ENCODE data around the gene GPR61. TPM values are rescaled to one million over a fixed set of nuclear protein-coding genes. Genes with fewer than 3 reads are reported as not detected.
A peak's percentile ranks its signal among the peaks of the same experiment; 100 is the strongest.

The GPR61 gene
- polyA plus RNA-seq (ENCODE audit: insufficient read length): 1.1 TPM
- long read RNA-seq, donor 1: 0 reads
- long read RNA-seq, donor 2: 0 reads
- long read RNA-seq, donor 3: 0 reads
- long read RNA-seq, donor 4: 0 reads
- long read RNA-seq, donor 5: 0 reads
- long read RNA-seq, donor 6: 0 reads
- long read RNA-seq, donor 7: 0 reads
- long read RNA-seq, donor 8: 0 reads

DNA sequence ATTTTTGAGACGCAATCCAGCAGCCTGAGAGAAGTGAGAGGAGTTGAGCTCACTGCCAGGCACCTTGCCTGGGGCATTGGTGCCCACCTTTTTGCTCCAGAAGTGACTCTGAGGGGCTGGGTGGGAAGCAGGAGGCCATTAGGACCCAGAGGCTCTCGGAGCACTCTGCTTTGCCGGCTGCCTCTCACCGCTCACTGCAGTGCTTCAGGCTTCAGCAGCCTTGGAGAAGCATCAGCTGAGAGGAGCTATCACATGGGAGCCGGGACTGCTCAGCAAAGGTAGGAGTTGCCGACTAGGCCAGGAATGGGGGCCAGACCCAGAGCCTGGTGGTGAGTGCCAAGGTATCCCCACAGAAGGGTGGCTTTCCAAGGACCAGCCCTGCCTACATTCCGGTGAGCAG is at the start of gene GPR61:
GPR61 (plus strand) TSS at position 197 of the 400 bp plus-strand sequence. CDS start 3,151 bp downstream, outside the sequence.
- no peak for DNase-seq

- no peak for DNase-seq
These were observed 49.4 kb upstream of the GPR61 start for GRCh38 chr1:109490029-109490933.

GRCh38 chr1:109490934-109491302 is 48.8 kb upstream of the GPR61 start:
- DNase-seq: no peak

GRCh38 chr1:109491372-109491771 is 48.3 kb upstream of the GPR61 start:
- no peak for DNase-seq

- no peak for DNase-seq
These were observed 46.9 kb upstream of the GPR61 start for GRCh38 chr1:109492779-109493178.

GRCh38 chr1:109493227-109493626 is 46.4 kb upstream of the GPR61 start:
- no peak for DNase-seq

GRCh38 chr1:109493805-109494539 is 45.7 kb upstream of the GPR61 start, which contains the start of gene CYB561D1:
Gene CYB561D1 (plus strand): TSS chr1:109494094. CDS start chr1:109494140, 46 bp downstream.
- DNase-seq: peak; percentile 84

- DNase-seq: no peak
These were observed 43.9 kb upstream of the GPR61 start for GRCh38 chr1:109495738-109496137.

DNA sequence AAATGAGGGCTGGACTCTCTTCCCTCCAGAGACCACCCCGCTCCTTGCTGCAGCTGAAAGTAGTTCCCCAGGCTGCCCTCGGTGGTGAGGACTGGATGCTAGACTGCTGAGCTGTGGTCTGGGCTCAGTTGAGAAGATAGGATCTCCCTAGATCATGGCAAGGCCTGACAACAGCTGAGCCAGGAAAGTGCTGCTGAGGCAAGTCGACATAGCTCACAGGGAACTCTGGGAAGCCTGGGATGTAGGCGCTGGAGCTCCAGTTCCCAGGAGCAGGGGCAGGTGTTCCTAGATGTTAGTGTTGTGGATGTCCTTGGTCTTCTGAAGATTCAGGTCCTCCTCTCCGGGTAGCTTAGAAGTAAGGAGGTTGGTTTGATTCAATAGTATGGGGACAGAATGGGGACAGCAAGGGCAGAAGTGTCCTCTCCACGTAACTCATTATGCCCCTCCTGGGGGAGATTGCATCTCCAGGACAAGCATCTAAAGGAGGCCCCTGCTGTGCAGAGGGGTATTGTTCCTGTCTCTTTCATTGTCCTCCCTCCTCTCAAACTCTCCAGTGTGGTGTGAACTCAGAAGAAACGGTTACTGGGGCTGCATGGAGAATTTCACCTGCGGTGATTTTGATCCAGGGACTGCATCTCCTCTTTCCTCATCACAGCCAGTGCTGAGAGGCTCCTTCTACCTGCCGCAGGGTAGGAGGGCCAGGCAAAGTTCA is 42.1 kb upstream of the GPR61 start:
- no peak for DNase-seq

DNA sequence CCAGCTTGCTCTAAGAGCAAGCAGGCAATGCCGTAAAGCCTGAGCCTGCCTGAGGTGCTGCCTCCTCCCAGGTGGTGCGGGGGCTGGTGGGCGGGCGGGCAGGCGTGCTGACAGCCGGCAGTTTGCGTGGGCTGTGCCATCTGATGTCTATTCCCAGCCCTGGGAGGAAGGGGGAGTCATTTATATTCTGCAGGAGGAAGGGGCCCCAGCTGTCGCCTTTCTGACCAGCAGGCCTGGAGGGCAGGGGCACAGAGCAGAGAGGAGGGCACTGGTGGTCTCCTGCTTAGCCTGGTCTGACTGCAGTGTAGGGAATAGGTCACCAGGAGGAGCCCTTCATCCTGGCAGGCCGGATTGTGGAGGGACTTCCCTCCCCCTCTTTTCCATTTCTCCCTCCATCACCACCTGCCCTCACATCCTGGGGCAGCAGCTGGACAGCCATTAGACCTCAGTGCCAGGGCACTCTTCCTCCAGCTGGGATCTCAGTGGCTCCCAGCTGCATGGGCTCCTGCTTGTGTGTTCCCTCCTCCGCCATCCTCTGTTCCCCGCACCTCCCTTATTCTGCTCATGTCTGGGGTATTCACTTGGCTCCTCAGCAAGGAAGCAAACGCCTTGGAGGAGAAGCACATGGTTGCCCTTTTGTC is 41.4 kb upstream of the GPR61 start:
- peak; percentile 76 for DNase-seq

GRCh38 chr1:109499081-109499480 is 40.6 kb upstream of the GPR61 start:
- DNase-seq: no peak

DNA sequence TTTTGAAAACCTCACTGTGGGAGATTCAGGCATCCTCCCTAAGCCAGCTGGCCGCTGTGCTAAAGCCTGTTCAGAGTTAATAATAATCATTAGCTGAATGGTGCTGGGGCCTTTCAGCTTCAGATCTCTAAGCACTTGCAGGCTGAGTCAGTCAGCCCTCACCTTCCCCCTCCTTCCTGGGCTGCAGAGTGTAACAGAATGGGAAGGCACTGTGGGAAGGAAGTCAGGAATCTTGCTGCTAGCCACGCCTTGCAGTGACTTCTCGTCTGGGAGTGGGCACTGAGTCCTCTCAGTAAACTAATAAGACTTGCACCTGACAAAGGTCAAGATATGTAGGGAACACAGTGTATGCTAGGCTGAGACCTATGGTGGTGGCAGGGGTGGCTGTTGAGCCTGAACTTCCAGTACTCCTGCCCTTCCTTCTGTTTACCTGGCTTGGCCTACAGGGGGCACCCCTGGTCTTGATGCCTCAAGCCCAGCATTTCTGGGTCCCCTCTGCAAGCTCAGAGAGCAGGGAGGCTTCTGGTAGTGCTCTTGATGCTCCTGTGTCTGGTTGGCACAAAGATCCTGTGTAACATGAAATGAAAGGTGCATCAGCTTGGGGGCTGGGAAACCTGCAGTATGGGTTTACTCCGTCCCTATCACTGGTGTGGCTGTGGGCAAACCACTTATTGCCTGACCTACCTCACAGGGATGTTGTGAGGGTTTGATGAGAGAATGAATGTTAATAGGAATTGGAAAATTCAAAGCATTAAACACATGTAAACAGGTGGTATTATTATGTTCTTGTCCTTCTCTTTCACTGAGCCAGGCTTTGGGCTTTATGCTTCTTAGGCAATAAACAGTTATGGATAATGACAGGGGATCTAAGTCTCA is 39.8 kb upstream of the GPR61 start:
- no peak for DNase-seq

GRCh38 chr1:109500941-109501381 is 38.7 kb upstream of the GPR61 start:
- DNase-seq: no peak

DNA sequence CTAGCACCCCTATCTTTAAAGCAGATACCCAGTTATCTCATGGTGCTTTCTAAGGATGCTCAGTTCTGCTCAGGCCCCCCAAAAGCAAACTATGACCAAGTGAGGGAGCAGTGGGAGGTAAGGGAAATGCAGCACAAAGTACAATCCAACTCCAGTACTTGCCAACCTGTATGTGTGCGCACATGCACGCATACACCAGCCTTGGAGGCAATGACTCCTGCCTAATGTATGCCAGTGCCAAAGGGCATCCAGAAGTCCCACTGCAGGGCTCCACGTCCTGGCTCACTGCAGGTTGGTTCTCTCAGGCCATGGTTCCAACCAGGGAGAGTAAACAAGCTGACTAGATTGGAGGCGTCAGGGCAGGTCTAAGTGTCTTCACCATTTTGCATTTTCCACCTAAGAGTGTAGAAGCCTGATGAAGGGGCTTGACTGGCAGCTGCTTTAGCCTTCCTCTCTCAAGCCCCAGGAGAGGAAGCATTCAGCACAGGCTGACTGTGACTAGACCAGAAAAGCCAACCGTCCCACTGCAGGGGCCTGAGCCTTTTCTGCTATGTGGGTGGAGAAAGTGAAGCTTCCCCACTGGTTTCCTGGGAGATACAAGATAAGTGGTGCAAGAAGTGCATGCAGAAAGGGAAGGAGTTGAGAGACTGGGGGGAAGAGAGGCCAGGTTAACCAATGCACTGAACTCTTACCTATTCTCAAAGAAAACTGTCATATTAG is 37.9 kb upstream of the GPR61 start:
- no peak for DNase-seq

DNA sequence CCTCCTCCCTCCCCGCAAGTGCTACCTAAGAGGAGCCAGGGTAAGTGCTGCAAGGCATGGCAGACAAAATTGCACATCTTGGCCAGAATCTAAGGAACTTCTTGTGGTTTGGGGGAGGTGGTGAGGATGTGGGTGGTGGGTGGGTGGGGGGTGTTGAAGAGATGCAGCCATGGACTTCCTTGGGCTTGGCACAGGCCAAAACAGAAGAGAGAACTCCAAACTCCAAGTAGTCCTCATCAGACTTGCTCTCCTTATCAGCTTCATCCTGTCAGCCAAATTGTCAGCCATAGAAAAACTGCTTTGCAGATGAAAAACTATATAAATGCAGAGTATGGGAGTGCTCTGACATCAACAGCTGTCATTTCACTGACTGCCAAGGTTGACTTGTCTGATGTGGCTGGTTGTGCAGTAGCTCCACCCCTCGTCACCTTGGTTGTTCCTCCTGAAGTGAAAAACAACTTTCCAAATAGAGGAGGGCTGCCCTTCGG is 37.3 kb upstream of the GPR61 start:
- no peak for DNase-seq

GRCh38 chr1:109503935-109504334 is 35.7 kb upstream of the GPR61 start:
- DNase-seq: no peak

DNA sequence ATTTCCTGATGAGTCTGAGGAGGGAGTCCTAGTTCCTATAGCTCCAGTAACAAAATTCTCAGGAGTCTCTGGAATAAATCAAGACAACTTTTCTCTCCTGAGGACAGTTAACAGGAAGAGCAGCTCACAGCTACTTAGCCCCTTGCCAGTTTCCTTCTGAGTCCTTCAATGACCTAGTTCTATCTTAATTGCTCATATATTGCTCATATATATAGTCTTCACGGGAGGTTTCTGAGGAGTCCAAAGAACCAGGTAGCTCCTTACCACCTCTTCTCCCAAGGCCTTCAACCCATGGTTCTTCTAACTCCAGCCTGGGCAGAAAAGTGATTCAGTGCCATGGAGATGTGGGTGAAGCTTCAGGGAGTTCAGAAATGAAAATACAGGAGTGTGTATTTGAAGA is 34.7 kb upstream of the GPR61 start:
- no peak for DNase-seq

- no peak for DNase-seq
These were observed 31.4 kb upstream of the GPR61 start for GRCh38 chr1:109508001-109508872.

- no peak for DNase-seq
These were observed 30.8 kb upstream of the GPR61 start for GRCh38 chr1:109508873-109509175.
